COR-L47 (cell line): Measurements from ENCODE around the gene SELE.

Experiments used
- DNase-seq: peaks from one replicate; lab custom pipeline; 2025; lab: John Stamatoyannopoulos, UW

Gene SELE

GRCh38 chr1:169733924-169734323 lies at the start of gene SELE:
Gene SELE (minus strand): TSS chr1:169734079. CDS start chr1:169733612, 467 bp downstream.
- no peak for DNase-seq

- DNase-seq: no peak
Measured at GRCh38 chr1:169782596-169782995, 48.7 kb upstream of the SELE start.

- peak; percentile 3 for DNase-seq
Measured at GRCh38 chr1:169779970-169780369, 46.1 kb upstream of the SELE start.

- no peak for DNase-seq
Measured at GRCh38 chr1:169779150-169779549, 45.3 kb upstream of the SELE start.

- DNase-seq: no peak
Measured at GRCh38 chr1:169776440-169776839, 42.6 kb upstream of the SELE start.

- DNase-seq: no peak
Measured at GRCh38 chr1:169768161-169768560, 34.3 kb upstream of the SELE start.

GRCh38 chr1:169765580-169766331 lies 31.9 kb upstream of the SELE start:
- DNase-seq: no peak

GRCh38 chr1:169764919-169765318 lies 31.0 kb upstream of the SELE start:
- DNase-seq: no peak

- no peak for DNase-seq
Measured at GRCh38 chr1:169762699-169763098, 28.8 kb upstream of the SELE start.

- DNase-seq: no peak
Measured at GRCh38 chr1:169759038-169759437, 25.2 kb upstream of the SELE start.

GRCh38 chr1:169753549-169753948 lies 19.7 kb upstream of the SELE start:
- no peak for DNase-seq

GRCh38 chr1:169750041-169750440 lies 16.2 kb upstream of the SELE start:
- no peak for DNase-seq

- no peak for DNase-seq
Measured at GRCh38 chr1:169746550-169746949, 12.7 kb upstream of the SELE start.

- DNase-seq: no peak
Measured at GRCh38 chr1:169745015-169745861, 11.4 kb upstream of the SELE start.

- no peak for DNase-seq
Measured at GRCh38 chr1:169741666-169742394, 8.0 kb upstream of the SELE start.

- DNase-seq: no peak
Measured at GRCh38 chr1:169739980-169740379, 6.1 kb upstream of the SELE start.

- DNase-seq: peak; percentile 8
Measured at GRCh38 chr1:169731446-169731845, 2.4 kb downstream of the SELE start.

GRCh38 chr1:169729991-169730390 lies 3.9 kb downstream of the SELE start:
- DNase-seq: no peak

GRCh38 chr1:169727307-169727706 lies 6.6 kb downstream of the SELE start:
- DNase-seq: no peak

GRCh38 chr1:169726851-169727250 lies 7.0 kb downstream of the SELE start:
- no peak for DNase-seq

- no peak for DNase-seq
Measured at GRCh38 chr1:169725930-169726329, 7.9 kb downstream of the SELE start.

GRCh38 chr1:169724168-169724567 lies 9.7 kb downstream of the SELE start:
- no peak for DNase-seq

- no peak for DNase-seq
Measured at GRCh38 chr1:169723763-169724162, 10.1 kb downstream of the SELE start.
